Stimulated activated CD4-positive, alpha-beta T cell treated with anti-CD3 and anti-CD28 coated beads, Interleukin-1b, Interleukin-23, amount 100 ng/mL, for 48 hours (primary cell): ENCODE data around the gene TMEM30A.
A peak's percentile ranks its signal among the peaks of the same experiment; 100 is the strongest.

Source experiments
- DNase-seq: peaks from one replicate; pipeline ENCODE4 v3.0.0-alpha.2; 2020

The TMEM30A gene

GRCh38 chr6:75261299-75261698 lies 23.3 kb downstream of the TMEM30A start:
- DNase-seq, result no peak

GRCh38 chr6:75257343-75258087 lies 27.1 kb downstream of the TMEM30A start:
- DNase-seq, result no peak

DNA sequence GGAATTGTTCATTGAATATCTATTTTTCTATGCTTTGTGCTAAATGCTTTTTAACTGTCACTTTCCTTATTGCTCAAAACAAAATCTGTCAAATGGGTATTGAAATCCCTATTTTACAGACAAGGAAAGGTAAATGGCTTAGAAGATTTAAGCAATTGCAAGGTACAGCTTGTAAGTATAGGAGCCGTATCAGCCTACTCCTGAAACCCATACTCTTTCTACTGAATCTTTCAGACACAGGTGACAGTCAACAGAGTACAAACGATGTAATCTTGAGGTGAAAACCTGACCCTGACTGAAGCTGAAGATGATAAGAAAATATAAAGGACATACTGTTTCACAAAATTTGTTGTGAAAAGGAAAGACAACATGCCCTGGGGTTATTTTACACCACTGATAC lies 34.0 kb downstream of the TMEM30A start:
- DNase-seq, result no peak

- no peak for DNase-seq
Observed at GRCh38 chr6:75249837-75250236, 34.8 kb downstream of the TMEM30A start.

DNA sequence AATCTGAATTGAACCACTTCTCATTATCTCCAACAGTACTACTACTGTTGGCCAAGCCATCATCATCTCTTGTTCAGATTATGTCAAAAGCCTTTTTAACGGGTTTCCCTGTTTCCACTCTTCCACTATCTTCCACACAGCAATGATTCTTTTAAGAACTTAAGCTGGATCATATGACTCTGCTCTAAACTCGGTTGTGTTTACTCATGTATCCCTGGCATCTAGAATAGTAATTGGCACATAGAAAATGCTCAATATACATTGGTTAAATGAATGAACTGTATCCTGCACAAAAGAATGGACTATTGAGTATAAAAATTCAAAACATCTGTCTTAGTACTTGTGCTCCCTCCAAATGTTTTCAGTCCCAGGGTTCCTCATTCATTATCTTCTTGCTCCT lies 38.2 kb downstream of the TMEM30A start:
- DNase-seq, result no peak

- DNase-seq, result no peak
Observed at GRCh38 chr6:75244063-75244584, 40.5 kb downstream of the TMEM30A start.

- peak; percentile 90 for DNase-seq
Observed at GRCh38 chr6:75243333-75244062, 41.1 kb downstream of the TMEM30A start, which contains the start of gene COX7A2. COX7A2 (minus strand) TSS chr6:75243801; CDS start chr6:75243734, 67 bp downstream.

GRCh38 chr6:75236630-75237029 lies 48.0 kb downstream of the TMEM30A start:
- DNase-seq, result no peak

GRCh38 chr6:75235271-75235670 lies 49.3 kb downstream of the TMEM30A start:
- DNase-seq, result no peak

DNA sequence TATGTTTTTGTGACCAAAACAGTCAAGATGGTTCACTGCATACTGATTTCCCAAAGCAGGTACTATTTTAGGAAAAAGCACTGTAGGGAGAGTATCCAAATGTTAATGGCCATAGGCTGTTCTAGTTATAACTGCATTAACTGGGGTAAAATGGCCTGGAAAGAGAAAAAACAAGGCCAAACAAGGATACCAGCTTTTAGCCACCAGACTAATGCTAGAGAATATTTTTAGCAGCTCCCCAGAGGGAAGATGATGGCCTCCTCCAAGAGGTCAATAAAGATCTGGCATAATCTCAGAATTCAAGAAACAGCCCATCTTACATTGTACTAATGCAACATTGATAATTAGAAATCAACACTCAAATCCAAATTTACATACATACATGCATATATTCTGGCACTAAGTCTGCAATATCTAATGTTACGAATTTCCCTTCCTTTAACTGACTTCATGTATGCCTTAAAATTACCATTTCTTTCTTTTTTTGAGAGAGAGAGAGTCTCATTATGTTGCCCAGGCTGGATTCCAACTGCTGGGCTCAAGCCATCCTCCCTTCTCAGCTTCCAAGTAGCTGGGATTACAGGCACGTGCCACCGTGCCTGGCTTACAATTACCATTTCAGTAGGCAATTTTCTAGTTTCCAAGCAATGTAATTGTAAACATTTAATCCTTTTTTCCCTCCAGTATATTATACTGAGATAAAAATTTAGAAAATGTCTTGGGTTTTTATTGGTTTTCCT lies 50.3 kb downstream of the TMEM30A start:
- DNase-seq, result no peak

DNA sequence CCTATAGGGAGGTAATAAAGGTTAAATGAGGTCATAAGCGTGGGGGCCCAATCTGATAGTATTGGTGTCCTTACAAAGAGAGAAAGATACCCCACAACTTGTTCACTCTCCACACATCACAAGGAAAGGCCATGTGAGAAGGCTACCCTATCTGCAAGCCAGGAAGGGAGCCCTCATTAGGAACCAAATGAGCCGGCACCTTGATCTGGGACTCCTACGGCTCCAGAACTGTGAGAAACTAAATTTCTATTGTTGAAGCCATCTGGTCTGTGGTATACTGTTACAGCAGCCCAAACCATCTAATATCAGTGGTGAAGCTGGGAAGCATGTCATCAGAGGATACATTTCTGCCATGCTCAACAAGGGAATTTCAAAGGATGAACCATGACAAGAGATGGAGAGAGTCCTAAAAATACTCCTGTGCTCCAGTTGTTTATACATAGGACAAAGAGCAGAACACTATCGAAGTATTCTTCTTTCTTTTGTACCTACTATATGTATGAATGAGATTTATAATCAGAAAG lies 51.4 kb downstream of the TMEM30A start:
- DNase-seq, result no peak

DNA sequence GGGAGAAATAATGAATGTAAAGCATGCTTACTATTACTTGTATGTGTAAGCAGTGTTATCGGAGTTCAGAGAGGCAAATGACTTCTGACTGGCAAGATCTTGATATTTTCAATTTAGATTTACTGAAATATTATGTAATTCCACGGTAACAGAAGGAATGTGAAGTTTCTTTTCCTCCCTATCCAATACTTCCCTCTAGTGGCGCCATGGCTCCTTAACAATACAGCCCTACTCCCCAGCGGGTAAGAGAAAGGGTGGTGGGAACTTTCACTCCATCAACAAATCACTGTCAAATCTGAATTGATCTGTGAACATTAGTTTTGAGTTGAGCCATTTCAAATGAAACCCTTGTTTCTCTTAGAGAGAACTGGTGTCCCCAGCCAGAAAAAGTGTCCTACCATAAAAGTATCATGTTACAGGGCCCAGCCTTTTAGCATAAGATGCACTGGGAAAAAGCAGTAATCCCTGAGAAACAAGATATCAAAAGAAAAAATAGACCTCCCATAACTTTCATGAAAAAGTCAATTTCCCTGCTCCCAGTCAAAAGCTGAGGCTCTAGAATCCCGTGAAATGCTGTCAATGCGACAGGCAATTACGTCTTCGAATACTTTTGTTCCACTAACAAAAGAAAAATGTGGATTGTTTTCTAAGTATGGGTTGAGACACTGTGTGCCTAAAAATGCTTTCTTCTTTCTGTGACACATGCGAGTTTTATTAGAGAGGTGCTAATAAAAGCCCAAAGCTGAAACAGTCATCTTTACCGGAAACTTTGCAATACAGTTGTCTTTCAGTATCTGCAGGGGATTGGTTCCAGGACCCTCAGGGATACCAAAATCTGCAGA lies 53.9 kb downstream of the TMEM30A start:
- no peak for DNase-seq

- DNase-seq, result no peak
Observed at GRCh38 chr6:75224303-75224926, 60.2 kb downstream of the TMEM30A start.

- no peak for DNase-seq
Observed at GRCh38 chr6:75223428-75223827, 61.2 kb downstream of the TMEM30A start.

DNA sequence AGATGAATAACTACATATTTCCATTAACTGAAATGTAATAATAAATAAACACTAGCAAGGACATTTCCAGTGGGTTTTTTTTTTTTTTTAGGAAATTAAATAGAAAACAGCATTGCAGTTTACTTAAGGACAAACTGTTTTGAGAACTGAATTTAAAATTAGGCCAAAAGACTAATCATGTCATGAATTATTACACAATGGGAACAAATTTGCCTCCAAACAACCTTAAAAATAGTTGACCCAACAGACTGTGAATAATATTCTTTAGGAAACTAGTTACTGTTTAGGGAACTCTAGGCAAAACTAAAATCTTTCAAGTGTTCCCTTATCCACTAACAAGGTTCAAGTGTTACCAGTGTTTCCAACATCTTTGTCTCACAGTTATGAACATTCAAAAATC lies 62.3 kb downstream of the TMEM30A start:
- no peak for DNase-seq

- DNase-seq, result no peak
Observed at GRCh38 chr6:75221116-75221515, 63.5 kb downstream of the TMEM30A start.

DNA sequence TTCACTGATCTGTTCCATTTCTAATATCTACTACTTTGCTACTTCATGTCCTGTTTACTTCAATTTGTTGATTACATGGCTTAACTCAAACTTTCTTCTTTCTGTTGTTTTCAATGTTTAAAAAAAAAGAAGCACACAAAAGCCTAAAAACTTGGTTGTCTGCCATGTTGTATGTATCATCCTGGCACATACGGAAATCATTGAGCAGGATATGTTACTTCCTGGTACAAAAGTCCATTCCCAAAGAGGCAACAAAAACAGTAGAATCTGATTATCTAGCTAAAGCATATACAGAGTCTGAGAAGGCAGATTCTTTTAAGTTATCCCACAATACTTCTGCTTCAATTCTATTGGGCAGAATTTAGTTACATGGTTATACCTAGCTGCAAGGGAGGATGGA lies 64.2 kb downstream of the TMEM30A start:
- DNase-seq, result no peak

DNA sequence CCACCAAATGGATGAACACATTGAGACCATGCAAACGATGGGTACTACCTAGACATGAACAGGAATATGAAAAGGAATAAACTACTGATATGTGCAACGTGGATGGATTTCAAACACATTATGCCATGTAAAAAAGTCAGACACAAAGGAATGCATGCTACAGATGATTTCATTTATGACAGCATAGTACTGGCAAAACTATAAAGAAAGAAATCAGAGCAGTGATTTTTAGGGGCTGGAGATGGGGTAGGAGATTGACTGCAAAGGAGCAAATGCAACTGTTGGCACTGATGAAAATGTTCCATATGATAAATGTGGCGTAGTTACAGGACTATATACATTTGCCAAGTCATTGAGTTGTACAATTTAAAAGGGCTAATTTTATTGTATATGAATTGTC lies 65.3 kb downstream of the TMEM30A start:
- no peak for DNase-seq

DNA sequence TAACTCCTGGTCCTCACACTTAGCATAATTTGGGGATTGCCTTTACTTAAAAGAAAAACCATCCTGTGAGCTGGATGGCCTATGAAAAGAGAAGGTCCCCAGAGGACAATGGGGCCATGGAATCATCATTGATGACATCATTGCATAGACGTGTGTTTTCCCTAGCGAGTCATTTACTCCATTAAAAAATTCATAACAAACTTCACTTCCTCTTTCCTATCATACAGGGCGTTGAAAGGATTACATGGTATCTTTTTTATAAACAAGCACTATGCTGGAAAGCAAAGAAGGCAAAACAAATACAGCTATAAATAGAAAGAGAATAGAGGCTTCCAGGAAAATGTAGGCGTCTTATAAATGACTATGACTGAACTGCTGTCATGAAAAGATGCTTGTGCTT lies 67.4 kb downstream of the TMEM30A start:
- no peak for DNase-seq

- DNase-seq, result no peak
Observed at GRCh38 chr6:75215291-75215690, 69.3 kb downstream of the TMEM30A start.

DNA sequence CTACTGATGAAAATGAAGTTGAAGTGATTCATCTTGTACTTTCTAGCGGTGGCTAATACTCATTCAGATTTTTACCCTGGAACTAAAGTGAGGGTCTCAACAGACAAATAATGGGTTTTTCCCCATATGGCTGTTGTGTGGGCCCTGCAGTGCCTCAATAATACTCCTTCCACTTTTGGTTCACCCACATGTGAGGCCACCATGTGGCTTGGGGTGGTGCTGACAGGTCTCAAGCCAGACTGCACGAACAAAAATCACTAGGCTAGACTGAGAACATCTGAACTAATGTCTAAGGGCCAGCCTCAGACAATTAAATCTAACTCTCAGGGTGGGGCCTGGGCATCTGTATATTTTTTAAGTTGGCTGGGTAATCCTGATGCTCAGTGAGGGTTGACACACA lies 70.9 kb downstream of the TMEM30A start:
- no peak for DNase-seq

DNA sequence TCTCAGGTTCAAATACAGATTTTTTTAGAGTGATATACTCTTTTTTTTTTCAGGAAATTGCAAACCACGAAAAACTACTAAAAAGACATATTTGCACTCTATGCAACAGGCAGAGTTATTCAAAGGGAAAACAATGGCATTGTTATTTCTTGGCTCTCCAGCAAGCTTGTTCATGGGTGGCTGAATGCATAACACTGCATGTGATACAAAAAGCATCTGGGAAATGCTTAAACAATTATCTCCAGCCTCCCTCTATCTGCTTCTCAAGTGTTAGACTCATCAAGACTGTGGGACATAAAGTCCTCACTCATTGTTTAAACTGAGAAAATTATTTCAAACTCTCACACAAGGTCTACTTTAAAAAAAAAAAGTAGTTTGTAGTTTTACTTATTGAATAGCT lies 71.5 kb downstream of the TMEM30A start:
- no peak for DNase-seq
